Fibroblast of lung (primary cell): ENCODE results near the gene LRRC74A.

Source experiments
- CTCF ChIP-seq, 2 donors: IDR thresholded peaks in 1 of 2; conservative IDR thresholded peaks in 1 of 2; 1 replicate in 1 of 2; 2 replicates in 1 of 2; pipeline ENCODE4 v1.5.1; 2011 to 2012; ENCODE audit warnings: low read length in 2 of 2, control low read depth in 1 of 2, inconsistent platforms in 1 of 2, low read depth in 1 of 2, mild to moderate bottlenecking in 1 of 2
- EZH2 ChIP-seq: IDR thresholded peaks from 2 replicates; pipeline ENCODE4 v1.5.1; 2012; ENCODE audit warnings: low read length, control low read depth, mild to moderate bottlenecking; ENCODE audit errors: missing control alignments

GRCh38 chr14:76911473-76911872, 85.3 kb downstream of the LRRC74A start:
- no peak for TF ChIP-seq CTCF (conservative IDR thresholded peaks at IDR 0.05 in 1 of 2, IDR thresholded peaks at IDR 0.05 in 1 of 2; ENCODE audit: low read depth in 1 of 2, low read length in 2 of 2)
- TF ChIP-seq EZH2, result no peak
